GM18517 (cell line): ENCODE measurements around the gene ZNF484.

Experiments
- ATAC-seq: cut with Tn5 transposase; IDR thresholded peaks from one replicate; pipeline ENCODE4 v1.9.1; 2021; ENCODE audit warnings: mild to moderate bottlenecking, moderate library complexity; ENCODE audit not compliant: unreplicated experiment

Gene ZNF484

DNA sequence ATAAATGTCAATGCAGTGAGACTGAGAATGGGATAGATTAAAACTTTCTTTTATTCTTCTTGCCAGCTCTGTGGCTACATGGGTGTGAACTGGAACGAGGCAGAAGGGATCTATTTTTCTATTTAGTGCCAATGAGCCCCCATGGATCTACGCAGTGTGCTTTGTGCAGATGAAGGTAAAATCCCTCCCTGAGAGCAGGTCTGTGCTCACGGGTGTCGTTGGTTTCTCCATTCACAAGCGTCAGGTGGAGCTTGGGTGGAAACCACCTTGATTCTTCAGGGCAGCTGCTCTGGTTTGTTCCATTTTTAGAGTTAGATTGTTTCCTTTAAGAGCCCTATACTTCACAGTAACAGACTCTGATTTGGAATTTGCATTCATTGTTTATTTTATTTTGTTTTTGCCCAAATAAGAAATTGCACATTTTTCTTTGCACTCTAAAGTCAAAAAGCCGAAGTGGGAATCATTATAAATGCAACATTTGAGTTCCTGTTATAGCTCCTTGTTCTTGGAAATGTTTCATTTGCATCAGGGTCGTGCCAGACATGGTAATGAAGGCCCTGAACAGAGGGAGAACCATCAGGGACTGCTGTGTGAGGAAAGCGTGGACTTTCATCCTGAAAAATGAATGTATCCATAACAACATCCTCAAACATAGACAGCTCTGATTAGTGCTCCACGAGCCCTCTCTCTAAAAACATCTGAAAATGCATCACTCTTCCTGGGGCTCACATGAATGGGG, 82.1 kb downstream of the ZNF484 start:
- no peak for ATAC-seq
